ENCODE measurements around the gene WBP1.
"Not testable (repeated sequence)": the region's sequence is repeated elsewhere in the genome, so short reads cannot be mapped to it uniquely, and the experiment has no call there.

WBP1 gene

DNA sequence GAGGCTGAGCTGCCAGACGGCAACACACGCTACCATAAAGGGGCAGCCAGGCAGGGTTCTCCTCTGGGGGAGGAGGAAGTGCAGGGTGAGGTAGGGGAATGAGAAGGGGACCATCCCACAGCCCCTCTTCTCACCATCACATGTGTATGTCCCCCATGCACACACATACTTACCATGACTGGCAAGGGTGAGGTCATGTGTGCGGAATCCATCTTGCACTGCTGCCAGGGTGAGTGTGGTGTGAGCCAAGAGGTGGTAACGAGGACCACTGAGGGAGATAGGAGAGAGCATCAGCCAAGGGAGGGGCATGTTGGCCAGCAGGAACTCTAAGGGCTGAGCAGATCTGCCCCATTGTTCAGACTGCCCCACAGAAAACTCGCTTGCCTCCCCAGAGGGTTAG, 29.6 kb upstream of the WBP1 start:
- DNase-seq, result no peak

DNA sequence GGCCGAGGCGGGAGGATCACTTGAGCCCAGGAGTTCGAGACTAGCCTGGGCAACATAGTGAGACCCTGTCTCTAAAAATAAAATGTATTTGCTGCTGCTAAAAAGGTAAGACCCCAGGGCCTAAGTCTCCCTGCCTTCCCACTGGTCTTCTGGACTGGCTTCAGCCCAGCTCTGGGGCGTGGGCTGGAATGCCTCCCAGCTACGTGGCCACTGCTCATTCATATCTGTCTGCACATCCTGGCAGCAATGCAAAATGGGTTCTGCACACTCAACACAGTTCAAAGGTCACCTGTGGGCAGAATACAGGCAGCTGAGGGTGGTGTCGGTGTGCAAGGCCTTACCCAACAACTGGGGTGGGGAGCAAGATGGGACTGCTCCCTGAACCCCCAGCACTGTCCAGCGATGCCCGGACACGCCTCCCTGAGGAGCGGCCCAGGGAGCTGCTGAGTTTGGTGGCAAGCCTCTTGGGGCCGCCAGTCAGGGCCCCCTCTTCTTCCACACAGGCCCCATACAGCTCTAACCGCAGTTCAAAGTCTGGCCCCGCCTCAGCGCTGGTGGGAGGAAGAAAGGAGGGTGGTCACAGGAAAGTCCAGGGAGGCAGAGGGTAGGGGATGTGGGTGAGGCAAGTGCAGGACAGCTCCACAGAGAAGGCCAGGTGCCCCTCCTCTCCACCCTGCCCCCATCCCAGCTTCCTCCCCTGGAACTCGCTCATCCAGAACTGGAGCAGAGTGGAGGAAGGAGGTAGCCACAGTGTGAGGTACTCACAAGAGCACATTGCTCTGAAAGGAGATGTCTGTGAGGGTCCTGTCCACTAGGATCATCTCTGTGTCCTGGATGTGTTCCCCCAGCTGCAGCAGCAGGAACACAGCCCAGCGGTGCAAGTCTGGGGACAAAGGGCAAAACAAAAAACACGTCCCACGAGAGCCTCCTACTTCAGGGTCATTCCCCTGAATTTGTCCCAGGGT, 28.5 kb upstream of the WBP1 start:
- no peak for DNase-seq

DNA sequence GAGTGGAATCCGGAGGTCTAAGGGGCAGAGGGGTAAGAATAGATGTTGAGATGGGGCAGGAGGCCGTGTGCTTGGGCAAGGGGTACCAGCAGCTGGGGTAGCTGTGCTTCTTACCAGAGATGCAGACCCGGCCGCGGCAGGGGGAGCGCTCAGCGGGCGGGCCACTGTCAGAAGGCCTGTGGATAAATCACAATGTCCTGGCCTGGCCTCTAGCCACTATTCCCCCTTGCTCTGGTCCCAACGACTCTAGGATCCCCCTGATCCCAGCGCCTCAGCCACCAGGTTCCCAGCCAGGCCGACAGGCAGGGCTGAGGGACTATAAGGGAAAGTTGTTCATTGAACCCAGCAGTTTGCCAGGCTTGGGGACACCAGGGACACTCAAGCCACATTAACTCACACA, 27.7 kb upstream of the WBP1 start:
- DNase-seq, result no peak

DNA sequence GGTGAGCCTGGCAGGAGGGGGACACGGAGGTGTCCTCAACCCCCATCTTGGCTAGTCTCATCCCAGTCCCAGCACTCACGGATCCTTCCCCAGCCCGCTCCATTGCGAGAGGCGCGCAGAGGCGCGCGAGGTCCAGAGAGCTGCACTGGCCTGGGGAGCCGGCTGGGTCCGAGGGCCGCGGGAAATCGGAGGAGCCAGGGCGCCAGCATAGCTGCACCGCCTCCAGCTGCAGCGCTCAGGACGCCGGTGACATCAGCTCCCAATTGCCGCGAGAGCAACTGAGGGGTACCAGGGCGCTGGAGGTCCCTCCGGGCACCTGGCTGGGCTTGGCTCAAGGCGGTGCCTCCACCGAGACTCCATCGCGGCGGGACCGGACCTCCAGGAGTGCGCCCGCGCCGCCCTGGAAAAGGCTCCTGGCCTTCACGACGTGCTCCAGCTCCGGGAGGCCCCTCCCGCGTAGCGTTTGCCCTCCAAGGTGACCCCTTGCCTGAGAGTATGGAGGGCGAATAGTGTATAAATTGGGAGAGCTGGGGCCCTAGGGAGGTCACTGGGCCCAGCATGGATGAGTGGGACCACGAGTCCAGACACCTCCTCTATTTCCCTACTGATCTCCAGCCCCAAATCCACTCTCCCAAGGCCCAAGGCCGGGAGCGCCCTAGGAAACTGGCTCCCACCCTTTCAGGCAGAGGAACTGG, 22.0 kb upstream of the WBP1 start:
- no peak for DNase-seq

DNA sequence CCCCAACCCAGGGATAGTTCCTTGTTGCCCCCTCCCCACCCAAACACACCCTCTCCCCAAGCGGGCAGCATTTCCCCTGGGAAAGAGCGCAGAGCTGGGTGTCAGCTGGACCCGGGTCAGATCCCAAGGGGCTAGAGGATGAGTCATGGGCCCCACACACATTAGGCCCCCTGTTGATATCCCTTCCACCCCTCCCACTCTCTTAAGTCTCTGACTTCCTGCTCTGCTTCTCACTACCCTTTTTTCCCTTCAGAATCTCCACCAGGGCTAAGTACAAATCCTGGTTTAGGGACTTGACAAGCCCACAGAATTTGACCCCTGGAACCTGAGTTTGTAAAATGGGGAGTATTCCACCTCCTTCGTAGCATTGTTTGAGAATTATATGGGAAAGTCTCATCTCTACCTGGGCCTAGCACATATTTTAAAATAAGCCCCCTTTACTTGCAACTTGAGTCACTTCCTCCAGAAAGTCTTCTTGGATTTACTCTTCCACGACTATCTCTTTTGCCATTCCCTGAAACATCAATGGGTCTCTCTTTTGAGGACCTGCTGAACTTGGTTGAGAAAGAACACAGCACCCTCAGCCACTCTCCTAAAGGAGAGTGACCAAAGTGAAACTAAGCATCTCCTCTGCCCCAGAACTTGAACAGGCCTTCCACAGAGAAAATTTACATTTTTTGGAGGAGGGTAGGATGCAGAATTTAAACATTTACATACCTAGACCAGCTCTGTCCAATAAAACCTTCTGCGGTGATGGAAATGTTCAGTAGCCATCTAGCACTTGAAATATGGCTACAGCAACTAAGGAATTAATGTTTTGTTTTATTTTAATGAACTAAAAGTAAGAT, 21.2 kb upstream of the WBP1 start:
- DNase-seq, result no peak

DNA sequence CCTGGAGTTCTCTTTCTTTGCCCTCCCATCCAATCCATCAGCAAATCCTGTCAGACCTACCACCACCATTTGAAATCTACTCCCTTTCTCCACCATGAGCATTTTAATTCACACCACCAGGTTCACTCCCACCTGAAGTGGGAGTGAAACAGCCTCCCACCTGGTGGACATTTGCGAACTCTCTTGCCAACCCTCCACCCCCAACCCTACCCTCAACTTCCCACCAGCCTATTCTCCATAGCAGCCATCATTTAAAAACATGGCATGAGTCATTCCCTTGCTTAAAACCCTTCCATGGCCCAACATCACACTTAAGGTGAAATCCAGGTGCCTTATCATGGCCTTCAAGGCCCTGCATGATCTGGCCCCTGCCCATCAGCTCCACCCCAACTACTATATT, 20.0 kb upstream of the WBP1 start:
- no peak for DNase-seq

DNA sequence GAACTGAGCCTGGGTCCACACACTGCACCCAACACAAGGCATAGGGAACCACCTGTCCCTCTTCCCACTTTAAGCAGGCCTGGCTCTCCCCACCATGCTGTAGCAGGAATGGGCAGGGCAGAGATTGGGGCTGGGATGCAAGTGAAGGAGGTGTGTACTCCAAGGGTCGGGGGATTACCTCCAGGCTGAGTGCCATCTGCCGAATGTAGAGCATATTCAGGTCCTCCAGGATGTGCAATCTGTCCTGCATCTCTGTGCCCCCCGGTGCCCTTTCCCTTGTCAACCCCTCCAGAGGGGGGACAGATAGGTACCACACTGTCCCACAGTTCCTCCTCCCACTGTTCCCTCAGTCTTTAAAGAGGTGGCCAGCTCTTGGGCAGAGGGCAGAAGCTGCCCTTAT, 18.9 kb upstream of the WBP1 start:
- DNase-seq, result no peak

DNA sequence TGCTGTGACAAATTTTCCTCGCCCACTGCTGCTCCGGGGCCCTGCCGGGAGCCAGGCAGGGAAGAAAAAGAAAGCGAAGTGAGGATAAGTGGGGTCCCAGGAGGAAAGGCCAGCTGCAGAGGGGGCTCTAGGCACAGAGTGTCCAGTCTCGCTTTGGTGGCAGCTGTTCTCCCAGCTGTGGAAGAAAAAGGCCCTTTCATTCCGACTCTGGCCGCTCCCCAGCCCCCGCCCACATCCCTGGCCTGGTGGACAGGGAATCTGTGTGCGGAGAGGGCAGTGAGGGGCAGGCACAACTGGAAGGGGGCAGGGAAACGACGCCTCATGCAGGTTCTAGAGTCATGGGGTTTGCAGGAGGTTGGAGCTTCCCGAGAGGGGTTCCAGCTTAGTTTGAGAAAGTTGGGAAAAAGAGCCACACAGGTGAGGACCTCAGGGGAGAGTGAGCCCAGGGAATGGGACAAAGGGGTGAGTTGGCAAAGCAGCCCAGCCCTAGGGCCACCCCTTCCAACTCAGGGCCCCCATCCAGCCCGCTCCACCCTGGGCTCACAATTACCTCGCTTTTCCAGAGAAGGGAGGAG, 18.3 kb upstream of the WBP1 start:
- DNase-seq, result peak; percentile 51

DNA sequence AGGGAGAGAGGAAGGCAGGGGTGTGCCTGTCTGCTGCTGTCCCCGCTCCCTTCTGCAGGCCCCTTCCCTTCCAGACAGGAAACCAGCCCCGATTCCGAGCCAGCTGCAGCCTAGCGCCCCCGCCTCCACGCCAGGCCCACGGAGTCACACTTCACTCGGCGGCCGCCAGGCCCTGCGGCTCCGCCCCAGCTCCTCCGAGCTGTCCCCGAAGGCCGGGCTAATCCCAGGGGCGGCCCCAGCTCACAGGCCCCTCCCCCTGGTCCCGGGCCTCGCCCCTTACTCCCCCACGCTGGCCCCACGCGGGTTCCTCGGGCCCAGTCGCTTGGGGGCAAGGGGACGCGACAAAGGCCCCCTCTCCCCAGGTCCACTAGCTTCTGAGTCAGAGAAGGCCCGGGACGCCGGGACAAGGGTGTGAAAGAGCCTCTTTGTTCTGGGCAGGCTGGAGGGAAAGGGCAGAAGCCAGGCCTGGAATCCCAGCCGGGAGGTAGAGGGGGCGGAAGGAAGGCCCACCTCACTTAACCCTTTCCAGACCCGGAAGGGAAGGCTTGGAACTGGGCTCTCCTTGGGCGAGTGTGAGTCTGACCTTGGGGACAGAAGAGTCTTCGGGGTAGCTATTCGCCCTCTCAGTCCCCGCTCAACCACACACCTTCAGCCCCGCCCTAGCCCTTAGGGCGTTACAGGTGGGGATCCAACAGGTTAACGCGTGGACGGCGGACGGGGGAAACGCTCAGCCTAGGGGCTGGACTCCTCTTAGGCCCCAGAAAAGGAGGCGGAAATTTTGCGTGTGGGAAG, 17.7 kb upstream of the WBP1 start:
- DNase-seq, result peak; percentile 80

DNA sequence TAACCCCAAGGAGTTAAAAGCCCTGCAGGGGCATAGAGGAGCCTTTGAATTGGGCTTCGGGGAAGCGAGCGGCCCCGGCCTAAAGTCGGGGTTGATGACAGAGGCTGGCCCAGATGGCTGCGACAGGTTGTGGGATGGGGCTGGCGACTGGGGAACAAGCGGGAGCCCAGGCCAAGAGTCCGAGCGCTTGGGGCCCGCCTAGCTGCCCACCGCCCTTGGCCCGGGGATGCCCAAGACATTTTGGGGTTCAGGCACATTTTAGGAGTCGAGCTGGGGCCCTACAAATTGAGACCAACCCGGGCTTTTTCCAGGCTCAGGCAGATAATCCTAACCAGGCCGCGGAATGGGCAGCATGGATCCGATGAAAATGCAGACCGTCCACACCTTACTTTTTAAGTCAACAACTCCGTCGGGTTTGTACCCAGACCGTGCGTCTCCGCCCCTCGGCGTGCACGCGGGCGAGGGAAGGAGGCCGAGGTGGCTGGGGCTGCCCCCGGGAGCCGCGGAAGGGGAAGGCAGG, 17.0 kb upstream of the WBP1 start:
- no peak for DNase-seq

DNA sequence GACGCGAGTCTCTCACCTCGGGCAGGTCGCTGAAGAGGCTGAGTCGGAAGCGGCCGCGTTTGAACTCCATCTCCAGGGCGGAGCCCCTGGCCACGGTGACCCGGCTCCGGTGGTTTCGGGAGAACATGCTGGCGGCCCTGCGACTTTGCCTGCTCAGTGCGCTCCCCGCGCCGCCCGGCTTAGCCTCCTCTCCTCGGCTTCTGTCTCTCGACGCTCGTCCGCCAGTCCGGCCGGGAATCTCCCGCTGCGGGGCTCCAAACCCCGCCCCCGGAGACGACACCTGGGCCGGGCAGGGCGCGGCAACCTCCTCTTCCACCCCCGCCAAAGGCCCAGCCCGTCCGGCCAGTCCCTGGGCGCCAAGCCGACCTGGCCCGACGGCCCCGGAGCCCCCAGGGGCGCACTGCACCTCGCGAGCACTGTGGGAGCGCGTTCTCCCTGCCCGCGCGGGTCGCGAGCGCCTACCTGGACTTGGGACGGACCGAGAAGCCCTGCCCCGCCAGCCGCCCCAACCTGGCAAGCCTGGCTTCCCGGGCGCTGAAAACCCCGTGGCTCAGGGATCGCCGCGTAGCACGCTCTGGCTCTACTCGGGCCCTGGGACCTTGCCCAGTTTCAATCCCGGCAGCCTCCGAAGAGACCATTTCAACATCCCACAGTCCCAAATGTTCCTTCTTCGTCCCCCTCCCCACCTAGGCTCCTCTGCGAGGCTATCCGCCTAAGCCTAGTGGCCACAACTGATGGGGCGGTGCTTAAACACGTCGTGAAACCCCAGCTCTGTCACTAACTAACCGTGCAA, 16.4 kb upstream of the WBP1 start, which contains the start of gene RTKN:
Gene RTKN, minus strand, starts transcription at position 248 of the 793 bp plus-strand sequence. Its CDS starts 121 bp downstream, at position 127.
- no peak for DNase-seq

DNA sequence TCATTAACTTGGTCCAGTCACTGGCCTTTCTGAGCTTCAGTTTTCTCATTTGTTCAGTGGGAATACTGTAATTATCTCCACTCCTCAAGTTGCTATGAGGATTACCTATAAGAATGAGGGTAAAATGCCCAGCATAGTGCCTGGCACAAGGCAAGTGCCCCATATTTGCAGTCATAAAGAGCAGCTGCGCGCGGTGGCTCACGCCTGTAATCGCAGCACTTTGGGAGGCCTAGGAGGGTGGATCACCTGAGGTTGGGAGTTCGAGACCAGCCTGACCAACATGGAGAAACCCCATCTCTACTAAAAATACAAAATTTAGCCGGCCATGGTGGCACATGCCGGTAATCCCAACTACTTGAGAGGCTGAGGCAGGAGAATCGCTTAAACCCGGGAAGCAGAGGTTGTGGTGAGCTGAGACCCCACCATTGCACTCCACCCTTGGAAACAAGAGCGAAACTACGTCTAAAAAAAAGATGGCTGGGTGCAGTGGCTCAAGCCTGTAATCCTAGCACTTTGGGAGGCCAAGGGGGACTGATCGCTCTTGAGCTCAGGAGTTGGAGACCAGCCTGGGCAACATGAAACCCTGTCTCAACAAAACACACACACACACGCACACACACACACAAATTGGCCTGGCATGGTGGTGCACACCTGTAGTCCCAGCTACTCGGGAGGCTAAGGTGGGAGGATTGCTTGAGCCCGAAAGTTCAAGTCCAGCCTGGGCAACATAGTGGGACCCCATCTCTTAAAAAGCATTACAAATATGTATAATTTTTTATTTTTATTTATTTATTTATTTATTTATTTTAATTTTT, 15.5 kb upstream of the WBP1 start:
- not testable (repeated sequence) for DNase-seq

DNA sequence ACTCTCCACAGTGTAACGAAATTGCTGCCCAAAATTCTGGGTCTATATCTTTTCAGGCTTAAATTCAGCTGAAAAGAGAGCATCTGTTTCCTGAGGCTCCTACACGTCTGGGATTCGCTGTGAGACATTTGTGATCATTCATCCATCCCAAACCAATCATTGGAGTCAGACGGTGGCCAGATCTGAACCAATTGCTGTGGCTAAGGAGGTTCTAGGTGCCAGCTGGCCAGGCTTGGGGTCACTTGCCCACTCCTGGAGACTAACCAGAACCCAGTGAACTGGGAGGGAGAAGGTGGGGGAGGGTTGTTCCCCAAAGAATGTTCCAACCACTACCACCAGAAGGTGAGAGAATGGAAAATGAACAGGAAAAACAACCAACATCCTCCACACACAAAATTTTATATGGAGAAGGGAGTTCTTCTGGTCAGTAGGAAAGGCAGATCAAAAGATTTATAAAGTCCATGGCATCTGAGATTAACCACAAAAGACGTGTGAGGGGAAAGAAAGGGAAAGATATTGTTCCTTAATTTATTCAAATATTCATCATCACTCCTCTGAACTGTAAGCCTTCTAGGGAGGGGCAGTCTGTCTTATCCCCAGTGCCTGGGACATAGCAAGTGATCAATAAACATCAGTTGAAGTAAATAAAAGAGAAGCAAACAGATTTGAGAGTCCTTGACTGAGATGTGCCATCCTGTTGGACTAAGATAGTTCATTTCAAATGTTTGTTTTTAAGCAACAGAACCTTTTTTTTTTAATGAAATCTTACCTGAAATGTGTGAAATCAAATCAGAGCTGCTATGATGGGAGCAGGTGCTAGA, 13.5 kb upstream of the WBP1 start:
- DNase-seq, result no peak

DNA sequence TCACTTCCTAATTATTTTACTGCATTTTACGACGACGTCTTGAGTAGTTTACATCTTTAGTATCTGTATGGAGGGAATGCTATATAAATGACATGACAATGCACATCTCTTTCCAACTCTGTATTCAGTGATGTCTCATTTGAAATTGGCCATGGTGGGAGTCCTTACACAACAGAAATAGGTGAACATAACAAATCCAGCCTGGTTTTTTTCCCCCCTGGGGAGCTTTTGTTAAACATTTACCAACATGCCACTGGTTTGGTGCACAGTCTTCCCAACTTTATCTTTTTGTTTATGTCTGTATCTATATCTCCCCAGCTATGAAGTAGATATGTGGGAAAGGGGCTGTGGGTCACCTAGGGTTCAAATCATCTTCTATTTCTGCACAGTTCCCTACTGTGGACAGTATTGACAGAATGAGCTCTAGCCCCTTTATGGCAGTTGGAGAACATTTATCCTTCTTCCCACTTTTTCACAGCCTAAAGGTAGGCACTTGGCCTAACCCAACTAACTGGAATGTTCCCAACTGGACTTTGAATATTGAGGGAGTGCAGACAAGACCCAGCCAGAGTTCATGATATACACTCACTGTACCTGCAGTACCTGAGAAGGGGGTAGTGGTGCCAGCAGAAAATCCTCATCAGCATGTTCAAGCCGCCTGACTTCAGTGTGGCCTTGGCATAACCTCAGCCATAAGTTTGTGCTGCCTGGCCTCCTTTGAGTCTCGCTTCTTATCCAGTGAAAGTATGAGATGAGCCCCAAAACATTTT, 10.8 kb upstream of the WBP1 start:
- DNase-seq, result no peak

DNA sequence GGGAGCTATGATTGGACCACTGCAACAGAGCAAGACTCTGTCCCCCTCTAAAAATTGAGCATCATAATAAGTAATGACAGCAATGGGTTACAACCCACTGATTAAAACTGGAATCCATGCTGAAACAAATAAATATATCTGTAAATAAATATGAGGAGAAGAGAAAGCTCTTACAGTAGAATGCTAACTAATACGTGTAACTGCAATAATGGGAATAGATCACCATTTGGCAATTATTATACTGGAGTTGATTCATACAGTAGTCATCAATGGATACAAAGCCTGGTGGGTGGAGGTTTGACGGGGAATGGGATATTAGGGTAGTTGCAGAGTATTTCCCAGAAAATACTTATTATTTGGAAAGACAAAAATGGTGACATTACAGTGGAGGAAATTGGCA, 9.5 kb upstream of the WBP1 start:
- DNase-seq, result peak; percentile 54

DNA sequence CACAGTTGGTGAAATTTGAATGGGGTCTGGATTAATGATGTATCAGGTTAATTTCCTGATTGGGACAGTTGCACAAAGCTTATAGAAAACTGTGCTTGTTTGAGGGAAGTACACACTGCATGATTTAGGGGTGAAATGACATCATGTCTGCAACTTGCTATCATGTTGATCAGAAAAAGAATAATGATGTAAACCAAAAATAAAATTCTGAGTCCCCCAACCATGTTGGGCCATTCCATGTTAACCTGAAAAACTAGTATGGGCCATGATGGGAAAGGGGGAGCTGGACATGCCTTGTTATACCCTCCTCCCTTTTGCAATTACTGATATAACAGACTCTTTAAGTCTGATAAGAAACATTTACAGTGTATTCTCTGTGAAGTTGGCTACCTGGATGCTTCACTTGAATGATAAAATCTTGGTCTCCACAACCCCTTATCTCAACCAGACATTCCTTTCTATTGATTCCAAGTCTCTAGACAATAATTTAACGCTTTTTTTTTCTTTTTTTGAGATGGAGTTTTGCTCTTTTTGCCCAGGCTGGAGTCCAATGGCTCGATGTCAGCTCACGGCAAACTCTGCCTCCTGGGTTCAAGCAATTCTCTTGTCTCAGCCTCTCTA, 7.6 kb upstream of the WBP1 start:
- no peak for DNase-seq

DNA sequence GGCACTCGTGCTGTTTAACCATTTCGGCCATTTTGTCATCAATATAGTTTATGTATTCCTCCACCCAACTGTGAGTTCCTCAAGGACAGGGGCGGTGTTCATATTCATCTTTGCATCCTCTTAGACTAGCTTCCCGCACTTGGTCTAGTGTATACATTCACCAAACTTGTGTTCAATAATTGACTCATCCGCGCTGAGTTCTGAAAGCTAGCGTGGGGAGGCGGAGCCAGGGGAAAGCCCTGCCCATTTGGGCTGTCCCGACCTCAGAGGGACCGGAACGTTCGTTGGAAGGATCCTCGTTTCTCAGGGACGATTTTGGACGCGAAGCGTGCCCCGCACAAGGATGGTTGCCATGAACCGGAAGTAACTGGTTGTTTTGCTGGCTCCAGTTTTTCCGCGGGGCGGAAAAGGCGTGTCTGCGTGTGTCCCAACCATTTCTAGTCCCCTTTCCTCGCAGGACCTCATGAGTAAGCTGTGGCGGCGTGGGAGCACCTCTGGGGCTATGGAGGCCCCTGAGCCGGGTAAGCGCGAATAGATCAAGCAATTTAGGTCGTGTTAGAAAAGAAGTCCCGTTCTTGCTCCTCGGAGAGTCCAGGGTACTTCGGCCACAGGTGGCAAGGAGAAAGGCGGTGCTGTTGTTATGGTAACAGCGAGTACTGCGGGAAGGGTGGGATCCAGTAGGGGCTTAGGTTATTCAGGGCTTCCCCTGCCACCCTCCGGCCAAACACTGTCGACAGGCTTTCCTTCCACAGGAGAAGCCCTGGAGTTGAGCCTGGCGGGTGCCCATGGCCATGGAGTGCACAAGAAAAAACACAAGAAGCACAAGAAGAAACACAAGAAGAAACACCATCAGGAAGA, 3.4 kb upstream of the WBP1 start, which contains the start of gene INO80B:
Gene INO80B, plus strand, starts transcription at position 434 of the 858 bp plus-strand sequence. Its CDS starts 30 bp downstream, at position 464.
- DNase-seq, result peak; percentile 98
